ENCODE data around the gene KDM4C.
A peak's percentile ranks its signal among the peaks of the same experiment; 100 is the strongest.

KDM4C gene

GRCh38 chr9:6870650-6871477, 113.1 kb downstream of the KDM4C start:
- DNase-seq = no peak

- DNase-seq = no peak
Measured at GRCh38 chr9:6873857-6874256, 116.1 kb downstream of the KDM4C start.

- no peak for DNase-seq
Measured at GRCh38 chr9:6876195-6876894, 118.6 kb downstream of the KDM4C start.

- no peak for DNase-seq
Measured at GRCh38 chr9:6877671-6878161, 119.9 kb downstream of the KDM4C start.

- DNase-seq = no peak
Measured at GRCh38 chr9:6880626-6881025, 122.9 kb downstream of the KDM4C start.

GRCh38 chr9:6884101-6884500, 126.3 kb downstream of the KDM4C start:
- no peak for DNase-seq

GRCh38 chr9:6884990-6885389, 127.2 kb downstream of the KDM4C start:
- DNase-seq = no peak

GRCh38 chr9:6887051-6887450, 129.3 kb downstream of the KDM4C start:
- DNase-seq = no peak

- DNase-seq = no peak
Measured at GRCh38 chr9:6889868-6890267, 132.1 kb downstream of the KDM4C start.

GRCh38 chr9:6893350-6894131, 135.8 kb downstream of the KDM4C start:
- DNase-seq = no peak

- DNase-seq = no peak
Measured at GRCh38 chr9:6894135-6894534, 136.4 kb downstream of the KDM4C start.

- DNase-seq = no peak
Measured at GRCh38 chr9:6895754-6896153, 138.0 kb downstream of the KDM4C start.

GRCh38 chr9:6896562-6896961, 138.8 kb downstream of the KDM4C start:
- DNase-seq = no peak

- no peak for DNase-seq
Measured at GRCh38 chr9:6897207-6897822, 139.5 kb downstream of the KDM4C start.

GRCh38 chr9:6897898-6898302, 140.1 kb downstream of the KDM4C start:
- no peak for DNase-seq

- no peak for DNase-seq
Measured at GRCh38 chr9:6899274-6899673, 141.5 kb downstream of the KDM4C start.

GRCh38 chr9:6900440-6900883, 142.7 kb downstream of the KDM4C start:
- DNase-seq = no peak

GRCh38 chr9:6901180-6901579, 143.4 kb downstream of the KDM4C start:
- no peak for DNase-seq

- DNase-seq = no peak
Measured at GRCh38 chr9:6902423-6902822, 144.7 kb downstream of the KDM4C start.

- DNase-seq = no peak
Measured at GRCh38 chr9:6904371-6904770, 146.6 kb downstream of the KDM4C start.

GRCh38 chr9:6905850-6906375, 148.1 kb downstream of the KDM4C start:
- DNase-seq = no peak

GRCh38 chr9:6907772-6908381, 150.1 kb downstream of the KDM4C start:
- DNase-seq = peak; percentile 53

Data from DMS79 treated with DMSO at 0.1 percent for 48 hours (cell line).